H9 (cell line): ENCODE results near the gene ICE2. TPM values are rescaled to one million over a fixed set of nuclear protein-coding genes. Genes with fewer than 3 reads are reported as not detected.

Source experiments
- DNase-seq: peaks from one replicate; pipeline ENCODE4 v3.0.0-alpha.2; 2017
- H2AFZ ChIP-seq: one replicate; pipeline ENCODE4 v1.6.1; 2013; ENCODE audit warnings: mild to moderate bottlenecking, low read length, control low read depth, moderate library complexity
- H2AK5ac ChIP-seq: 2 replicates; pipeline ENCODE4 v1.6.1; 2013; ENCODE audit warnings: low read length, control low read depth, mixed read lengths; ENCODE audit not compliant: insufficient read length
- H2BK120ac ChIP-seq: one replicate; pipeline ENCODE4 v1.6.1; 2013; ENCODE audit warnings: low read depth, mild to moderate bottlenecking, low read length, control low read depth, inconsistent platforms; ENCODE audit not compliant: poor library complexity, severe bottlenecking
- H2BK12ac ChIP-seq: 2 replicates; pipeline ENCODE4 v1.6.1; 2013; ENCODE audit warnings: low read length, control low read depth, mixed read lengths, low read depth; ENCODE audit not compliant: insufficient read length
- H2BK15ac ChIP-seq: 2 replicates; pipeline ENCODE4 v1.6.1; 2013; ENCODE audit warnings: low read depth, low read length, control low read depth
- H2BK20ac ChIP-seq: one replicate; pipeline ENCODE4 v1.6.1; 2013; ENCODE audit warnings: low read depth, mild to moderate bottlenecking, low read length, control low read depth, inconsistent platforms; ENCODE audit not compliant: poor library complexity, severe bottlenecking
- H2BK5ac ChIP-seq: 2 replicates; pipeline ENCODE4 v1.6.1; 2013; ENCODE audit warnings: low read length, control low read depth, mixed read lengths; ENCODE audit not compliant: insufficient read length
- H3K14ac ChIP-seq: 2 replicates; pipeline ENCODE4 v1.6.1; 2013; ENCODE audit warnings: low read length, control low read depth; ENCODE audit not compliant: insufficient read depth
- H3K18ac ChIP-seq: 2 replicates; pipeline ENCODE4 v1.6.1; 2013; ENCODE audit warnings: low read depth, mild to moderate bottlenecking, mixed read lengths, low read length, control low read depth; ENCODE audit not compliant: insufficient read length
- H3K23ac ChIP-seq: 2 replicates; pipeline ENCODE4 v1.6.1; 2013; ENCODE audit warnings: low read length, control low read depth, mixed read lengths, low read depth; ENCODE audit not compliant: insufficient read length
- H3K23me2 ChIP-seq: 2 replicates; pipeline ENCODE4 v1.6.1; 2013; ENCODE audit warnings: low read depth, mild to moderate bottlenecking, mixed read lengths, low read length, control low read depth; ENCODE audit not compliant: insufficient read length, poor library complexity, severe bottlenecking
- H3K27ac ChIP-seq: 2 replicates; pipeline ENCODE4 v1.5.1; 2013; ENCODE audit warnings: low read length, control low read depth, mixed read lengths, low read depth; ENCODE audit not compliant: insufficient read length
- H3K27me3 ChIP-seq: 2 replicates; pipeline ENCODE4 v1.6.1; 2013; ENCODE audit warnings: low read length, control low read depth, inconsistent platforms; ENCODE audit not compliant: insufficient read depth
- H3K4ac ChIP-seq: 2 replicates; pipeline ENCODE4 v1.6.1; 2013; ENCODE audit warnings: low read depth, mild to moderate bottlenecking, control low read depth, inconsistent platforms, low read length, moderate library complexity
- H3K4me1 ChIP-seq: 2 replicates; pipeline ENCODE4 v1.6.1; 2013; ENCODE audit warnings: low read length, control low read depth, inconsistent platforms; ENCODE audit not compliant: insufficient read depth
- H3K4me2 ChIP-seq: 2 replicates; pipeline ENCODE4 v1.6.1; 2013; ENCODE audit warnings: low read length, control low read depth, mixed read lengths; ENCODE audit not compliant: insufficient read length, insufficient read depth
- H3K56ac ChIP-seq: 2 replicates; pipeline ENCODE4 v1.6.1; 2013; ENCODE audit warnings: low read depth, mild to moderate bottlenecking, mixed read lengths, low read length, control low read depth; ENCODE audit not compliant: insufficient read length
- H3K79me1 ChIP-seq: 2 replicates; pipeline ENCODE4 v1.6.1; 2013; ENCODE audit warnings: low read depth, mild to moderate bottlenecking, moderate library complexity, low read length, control low read depth, inconsistent platforms; ENCODE audit not compliant: insufficient read depth, poor library complexity, severe bottlenecking
- H3K79me2 ChIP-seq: 2 replicates; pipeline ENCODE4 v1.6.1; 2013; ENCODE audit warnings: low read length, control low read depth, inconsistent platforms; ENCODE audit not compliant: insufficient read depth
- H3K9ac ChIP-seq: 2 replicates; pipeline ENCODE4 v1.6.1; 2013; ENCODE audit warnings: low read length, control low read depth, mixed read lengths; ENCODE audit not compliant: insufficient read length; ENCODE audit errors: extremely low read depth
- H3K9me3 ChIP-seq: one replicate; pipeline ENCODE4 v1.6.1; 2013; ENCODE audit warnings: low read depth, low read length, inconsistent platforms; ENCODE audit not compliant: control insufficient read depth
- H3T11ph ChIP-seq: one replicate; pipeline ENCODE4 v1.6.1; 2013; ENCODE audit warnings: mild to moderate bottlenecking, low read length, control low read depth, inconsistent platforms
- H4K20me1 ChIP-seq: one replicate; pipeline ENCODE4 v1.6.1; 2013; ENCODE audit not compliant: control insufficient read depth, insufficient read length, insufficient read depth
- H4K5ac ChIP-seq: 2 replicates; pipeline ENCODE4 v1.6.1; 2013; ENCODE audit warnings: low read depth, mild to moderate bottlenecking, mixed read lengths, low read length, control low read depth; ENCODE audit not compliant: insufficient read length
- H4K8ac ChIP-seq: replicated peaks from 2 replicates; pipeline ENCODE4 v1.6.1; 2013; ENCODE audit warnings: low read length, control low read depth, mixed read lengths, low read depth; ENCODE audit not compliant: insufficient read length
- H4K91ac ChIP-seq: 2 replicates; pipeline ENCODE4 v1.6.1; 2013; ENCODE audit warnings: low read depth, mild to moderate bottlenecking, moderate library complexity, mixed read lengths, low read length, control low read depth; ENCODE audit not compliant: insufficient read length
- H3K27ac Mint-ChIP-seq, 3 experiments: 2 replicates in 2 of 3; 3 replicates in 1 of 3; pipeline ENCODE4 v1.8.0; 2020 to 2021; ENCODE audit warnings: mixed read lengths in 3 of 3, mild to moderate bottlenecking in 1 of 3, moderate library complexity in 1 of 3
- H3K27me3 Mint-ChIP-seq: 2 replicates; pipeline ENCODE4 v1.8.0; 2021; ENCODE audit warnings: low read depth, mild to moderate bottlenecking, moderate library complexity, mixed read lengths
- H3K36me3 Mint-ChIP-seq, 3 experiments: 2 replicates in 2 of 3; 3 replicates in 1 of 3; pipeline ENCODE4 v1.8.0; 2020 to 2021; ENCODE audit warnings: low read depth in 3 of 3, mixed read lengths in 3 of 3; ENCODE audit not compliant: insufficient read depth in 1 of 3
- H3K4me1 Mint-ChIP-seq, 2 experiments: 2 replicates each; pipeline ENCODE4 v1.8.0; 2020; ENCODE audit warnings: mixed read lengths in 2 of 2
- H3K4me3 Mint-ChIP-seq, 2 experiments: 2 replicates in 1 of 2; 3 replicates in 1 of 2; pipeline ENCODE4 v1.8.0; 2020 to 2021; ENCODE audit warnings: mild to moderate bottlenecking in 2 of 2, mixed read lengths in 2 of 2, moderate library complexity in 1 of 2
- H3K9me3 Mint-ChIP-seq, 2 experiments: 2 replicates in 1 of 2; 3 replicates in 1 of 2; pipeline ENCODE4 v1.8.0; 2020; ENCODE audit warnings: mild to moderate bottlenecking in 2 of 2, mixed read lengths in 2 of 2, moderate library complexity in 1 of 2
- WGBS: extraction: QIAGEN DNeasy Blood & Tissue Kit; methylation state at CpG from one replicate; pipeline ENCODE4 v1.1.7; 2013; ENCODE audit warnings: missing lambda C conversion rate, low lambda C conversion rate, mixed read lengths; ENCODE audit not compliant: insufficient read length; ENCODE audit errors: extremely low coverage; 5-methylcytosine and 5-hydroxymethylcytosine counted together
- total RNA-seq: library from RNA; stranded (reverse); gene quantifications from 2 replicates; pipeline ENCODE4 v1.2.1, GENCODE V29; 2021
- TF ChIP-seq, protein P1 (sequence below): fragments of 200-600 bp; sonication (generic); conservative IDR thresholded peaks from 3 replicates; pipeline ENCODE4 v1.8.0; 2021; ENCODE audit warnings: antibody characterized with exemption, mild to moderate bottlenecking

Gene ICE2
- total RNA-seq, 1 experiment from 2014 or later = 76.3 TPM

GRCh38 chr15:60483042-60483441 is 4.1 kb upstream of the ICE2 start:
- Histone ChIP-seq H2AFZ (no peak overlapping the region), H3K27ac (no peak overlapping the region), H3K27me3 (no peaks in the 10 kb centered on the region), H3K18ac (no peak overlapping the region), H4K5ac (no peak overlapping the region), H3K9me3 (no peaks in the 10 kb centered on the region), H3K79me1 (no peaks in the 10 kb centered on the region), H2BK12ac (no peak overlapping the region), H3T11ph (no peak overlapping the region), H3K4me2 (no peak overlapping the region), H2AK5ac (no peak overlapping the region), H2BK120ac (no peak overlapping the region), H2BK15ac (no peak overlapping the region), H4K20me1 (no peaks in the 10 kb centered on the region), H3K23ac (no peak overlapping the region), H3K9ac (no peak overlapping the region), H3K23me2 (peaks cover 9% of the 10 kb centered on the region), H3K56ac (no peak overlapping the region), H2BK20ac (no peak overlapping the region), H3K14ac (no peak overlapping the region), H3K4me1 (no peaks in the 10 kb centered on the region; the same call in 1 of the 2 replicates), H4K8ac (no peak overlapping the region), H3K79me2 (peaks cover under 1% of the 10 kb centered on the region; the same call in 1 of the 2 replicates), H4K91ac (no peak overlapping the region), H3K4ac (no peak overlapping the region), H2BK5ac (no peak overlapping the region)
- Mint-ChIP-seq H3K9me3 (no peaks in the 10 kb centered on the region), H3K36me3 (no peaks in the 10 kb centered on the region; a peak in 1 of 7 replicates), H3K4me3 (no peak overlapping the region), H3K27ac (no peak overlapping the region), H3K4me1 (peaks cover 19 to 23% of the 10 kb centered on the region in 2 experiments), H3K27me3 (no peaks in the 10 kb centered on the region)
- DNase-seq = no peak
- TF ChIP-seq, protein P1, sequence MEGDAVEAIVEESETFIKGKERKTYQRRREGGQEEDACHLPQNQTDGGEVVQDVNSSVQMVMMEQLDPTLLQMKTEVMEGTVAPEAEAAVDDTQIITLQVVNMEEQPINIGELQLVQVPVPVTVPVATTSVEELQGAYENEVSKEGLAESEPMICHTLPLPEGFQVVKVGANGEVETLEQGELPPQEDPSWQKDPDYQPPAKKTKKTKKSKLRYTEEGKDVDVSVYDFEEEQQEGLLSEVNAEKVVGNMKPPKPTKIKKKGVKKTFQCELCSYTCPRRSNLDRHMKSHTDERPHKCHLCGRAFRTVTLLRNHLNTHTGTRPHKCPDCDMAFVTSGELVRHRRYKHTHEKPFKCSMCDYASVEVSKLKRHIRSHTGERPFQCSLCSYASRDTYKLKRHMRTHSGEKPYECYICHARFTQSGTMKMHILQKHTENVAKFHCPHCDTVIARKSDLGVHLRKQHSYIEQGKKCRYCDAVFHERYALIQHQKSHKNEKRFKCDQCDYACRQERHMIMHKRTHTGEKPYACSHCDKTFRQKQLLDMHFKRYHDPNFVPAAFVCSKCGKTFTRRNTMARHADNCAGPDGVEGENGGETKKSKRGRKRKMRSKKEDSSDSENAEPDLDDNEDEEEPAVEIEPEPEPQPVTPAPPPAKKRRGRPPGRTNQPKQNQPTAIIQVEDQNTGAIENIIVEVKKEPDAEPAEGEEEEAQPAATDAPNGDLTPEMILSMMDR = no peak
- WGBS = no CpG with 5 or more reads among the region's 3 CpGs
